HG02970 (cell line): Measurements from ENCODE around the gene GAS2L3.
"Not testable (repeated sequence)": the region's sequence is repeated elsewhere in the genome, so short reads cannot be mapped to it uniquely, and the experiment has no call there.

ENCODE experiments used
- ATAC-seq: cut with Tn5 transposase; IDR thresholded peaks from one replicate; pipeline ENCODE4 v1.9.1; 2021; ENCODE audit warnings: mild to moderate bottlenecking, moderate library complexity, moderate number of reproducible peaks; ENCODE audit not compliant: unreplicated experiment, low FRiP score

GAS2L3 gene

GRCh38 chr12:100573292-100574186 lies at the start of gene GAS2L3:
TSS of gene GAS2L3 (plus strand) at chr12:100573684. CDS start at chr12:100594905, 21,221 bp downstream.
- peak; percentile 99 for ATAC-seq

- ATAC-seq = no peak
Observed at GRCh38 chr12:100528034-100528433, 45.5 kb upstream of the GAS2L3 start.

GRCh38 chr12:100528471-100529127 lies 44.9 kb upstream of the GAS2L3 start:
- no peak for ATAC-seq

GRCh38 chr12:100529756-100530350 lies 43.6 kb upstream of the GAS2L3 start:
- ATAC-seq = no peak

GRCh38 chr12:100533376-100533775 lies 40.1 kb upstream of the GAS2L3 start:
- ATAC-seq = no peak

GRCh38 chr12:100534625-100535227 lies 38.8 kb upstream of the GAS2L3 start:
- ATAC-seq = no peak

GRCh38 chr12:100539202-100539601 lies 34.3 kb upstream of the GAS2L3 start:
- ATAC-seq = no peak

GRCh38 chr12:100544165-100544564 lies 29.3 kb upstream of the GAS2L3 start:
- no peak for ATAC-seq

GRCh38 chr12:100545092-100545491 lies 28.4 kb upstream of the GAS2L3 start:
- no peak for ATAC-seq

GRCh38 chr12:100553936-100554335 lies 19.5 kb upstream of the GAS2L3 start:
- no peak for ATAC-seq

- no peak for ATAC-seq
Observed at GRCh38 chr12:100554608-100555077, 18.8 kb upstream of the GAS2L3 start.

- no peak for ATAC-seq
Observed at GRCh38 chr12:100555722-100556121, 17.8 kb upstream of the GAS2L3 start.

- no peak for ATAC-seq
Observed at GRCh38 chr12:100557357-100557756, 16.1 kb upstream of the GAS2L3 start.

- ATAC-seq = not testable (repeated sequence)
Observed at GRCh38 chr12:100559261-100559660, 14.2 kb upstream of the GAS2L3 start.

GRCh38 chr12:100564090-100564489 lies 9.4 kb upstream of the GAS2L3 start:
- ATAC-seq = no peak

GRCh38 chr12:100564905-100565467 lies 8.5 kb upstream of the GAS2L3 start:
- no peak for ATAC-seq

- no peak for ATAC-seq
Observed at GRCh38 chr12:100565987-100566545, 7.4 kb upstream of the GAS2L3 start.

GRCh38 chr12:100566887-100567637 lies 6.4 kb upstream of the GAS2L3 start:
- no peak for ATAC-seq

- ATAC-seq = no peak
Observed at GRCh38 chr12:100567945-100568344, 5.5 kb upstream of the GAS2L3 start.
